Hepatic stellate cell (primary cell): ENCODE measurements around the gene FHIT.

ENCODE experiments used
- DNase-seq: peaks from one replicate; pipeline ENCODE4 v3.0.0; 2011; ENCODE audit warnings: low spot score

Gene FHIT

DNA sequence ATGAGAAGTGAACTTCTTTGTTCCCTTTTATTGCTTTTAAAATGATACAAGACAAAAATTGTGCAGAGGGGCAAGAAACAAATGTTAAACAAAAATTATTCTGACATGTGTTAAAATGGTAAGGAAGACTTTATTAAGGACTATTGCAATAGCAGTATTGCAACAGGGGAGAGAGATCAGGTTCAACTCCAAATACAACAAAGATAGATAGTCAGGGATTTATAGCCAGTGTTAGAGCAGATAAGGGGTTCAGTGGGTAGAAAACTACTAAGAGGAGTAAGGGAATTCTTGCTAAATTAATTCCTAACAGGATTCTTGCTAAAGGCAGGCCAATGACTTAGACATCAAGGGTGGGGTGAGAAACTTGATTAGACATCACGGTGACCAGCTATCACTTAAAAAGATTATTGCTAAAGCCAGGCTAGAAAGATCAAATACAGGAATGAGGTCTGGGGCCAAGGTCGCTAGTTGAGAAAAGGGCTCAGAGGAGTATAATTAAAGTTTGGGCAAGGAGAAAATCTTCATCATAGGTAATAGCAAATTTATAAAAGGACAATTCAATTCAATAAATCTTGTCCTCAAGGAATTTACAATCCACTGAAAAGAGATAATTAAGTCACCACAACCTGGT lies 81.5 kb downstream of the FHIT start:
- no peak for DNase-seq

GRCh38 chr3:61168286-61168685 lies 83.0 kb downstream of the FHIT start:
- no peak for DNase-seq

DNA sequence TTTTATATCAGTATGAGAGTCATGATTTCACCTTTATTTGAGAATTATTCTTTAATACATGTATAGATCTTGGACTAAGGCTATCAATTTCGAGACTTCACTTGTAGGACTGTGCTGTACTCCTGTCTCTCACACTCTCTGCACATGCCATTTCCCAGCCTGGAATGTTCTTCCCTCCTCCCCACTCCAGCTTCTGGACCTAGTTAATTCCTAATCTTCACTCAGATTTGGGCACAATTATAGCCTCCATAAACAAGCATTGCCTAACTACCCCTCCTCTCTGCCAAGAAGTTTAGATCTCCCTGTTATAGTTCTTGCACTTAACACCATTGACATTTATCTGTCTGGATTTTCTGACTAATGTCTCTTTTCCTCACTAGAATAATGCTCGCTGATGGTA lies 88.3 kb downstream of the FHIT start:
- no peak for DNase-seq

DNA sequence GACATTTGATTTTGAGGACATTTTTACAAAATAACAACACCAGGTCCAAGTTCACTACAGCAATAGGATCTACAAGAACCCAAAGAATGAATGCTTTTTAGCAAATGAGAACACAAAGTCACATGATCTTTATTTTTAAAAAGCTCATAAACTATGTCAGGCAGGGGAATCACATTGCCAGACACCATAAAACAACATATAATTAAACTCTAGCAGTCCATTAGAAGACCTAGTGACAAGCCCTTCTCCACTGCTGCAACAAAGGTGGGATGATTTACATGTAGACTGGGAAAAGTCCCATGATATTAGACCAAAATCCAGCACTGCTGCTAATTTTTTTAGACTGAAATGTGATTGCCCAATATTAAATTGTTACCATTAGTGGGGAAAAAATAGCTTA lies 92.6 kb downstream of the FHIT start:
- no peak for DNase-seq

- no peak for DNase-seq
Measured at GRCh38 chr3:61158216-61158615, 93.0 kb downstream of the FHIT start.

- no peak for DNase-seq
Measured at GRCh38 chr3:61157414-61157813, 93.8 kb downstream of the FHIT start.

DNA sequence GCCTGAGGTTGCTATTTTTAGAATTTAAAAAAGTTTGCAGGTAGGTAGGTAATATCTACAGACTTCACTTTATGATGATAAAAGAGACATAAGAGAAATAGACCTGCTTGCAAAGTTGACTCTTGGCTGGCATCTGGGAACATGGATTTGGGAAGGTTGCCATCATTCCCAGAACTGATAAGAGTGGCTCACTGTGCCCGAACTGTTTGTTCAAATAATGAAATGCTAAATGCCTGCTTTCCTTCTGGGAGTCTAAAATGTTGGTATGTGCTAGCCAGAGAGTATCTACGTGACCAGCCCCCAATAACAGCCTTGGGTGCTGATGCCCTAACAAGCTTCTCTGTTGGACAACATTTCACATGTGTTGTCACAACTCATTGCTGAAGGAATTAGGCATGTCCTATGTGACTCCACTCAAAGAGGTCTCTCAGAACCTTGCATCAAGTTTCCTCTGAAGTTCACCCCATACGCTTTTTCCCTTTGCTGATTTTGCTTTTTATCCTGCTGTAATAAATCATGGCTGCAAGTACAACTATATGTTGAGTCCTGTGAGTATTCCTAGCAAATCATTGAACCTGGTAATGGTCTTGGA lies 95.5 kb downstream of the FHIT start:
- no peak for DNase-seq

DNA sequence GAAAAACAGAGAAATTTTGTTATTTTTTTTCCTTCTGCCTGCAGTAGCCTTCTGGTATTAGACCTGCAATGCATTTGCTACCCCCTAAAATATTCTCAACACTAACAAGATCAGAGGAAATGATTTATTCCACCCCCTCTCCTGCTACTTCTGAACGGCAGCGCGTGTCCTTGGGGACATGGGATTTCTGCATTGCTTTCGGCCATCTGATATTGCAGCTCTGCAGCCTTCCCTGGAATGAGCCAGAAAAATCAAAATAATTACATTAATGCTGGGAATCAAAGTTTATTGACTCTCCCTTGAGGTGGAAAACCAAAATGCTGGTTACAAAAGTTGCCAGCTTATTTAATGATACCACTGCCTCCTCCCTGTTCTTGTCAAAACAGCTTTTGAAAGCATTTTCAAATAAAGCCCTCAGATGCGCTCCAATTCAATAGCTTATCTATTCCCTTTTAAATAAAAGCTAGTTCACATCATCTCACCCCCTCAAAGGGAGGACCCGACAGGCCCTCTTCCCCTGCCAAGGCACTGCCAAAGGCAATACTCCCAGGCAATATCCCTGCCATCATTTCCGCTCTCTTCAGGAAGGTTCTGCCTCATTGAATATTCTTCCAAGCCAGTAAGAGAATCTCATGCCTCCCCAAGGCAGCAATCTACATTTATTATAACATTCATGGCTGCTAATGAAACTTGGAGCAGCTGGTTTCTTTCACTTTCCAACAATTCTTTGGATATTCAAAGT lies 96.6 kb downstream of the FHIT start:
- no peak for DNase-seq

GRCh38 chr3:61152071-61152470 lies 99.2 kb downstream of the FHIT start:
- DNase-seq, result no peak

DNA sequence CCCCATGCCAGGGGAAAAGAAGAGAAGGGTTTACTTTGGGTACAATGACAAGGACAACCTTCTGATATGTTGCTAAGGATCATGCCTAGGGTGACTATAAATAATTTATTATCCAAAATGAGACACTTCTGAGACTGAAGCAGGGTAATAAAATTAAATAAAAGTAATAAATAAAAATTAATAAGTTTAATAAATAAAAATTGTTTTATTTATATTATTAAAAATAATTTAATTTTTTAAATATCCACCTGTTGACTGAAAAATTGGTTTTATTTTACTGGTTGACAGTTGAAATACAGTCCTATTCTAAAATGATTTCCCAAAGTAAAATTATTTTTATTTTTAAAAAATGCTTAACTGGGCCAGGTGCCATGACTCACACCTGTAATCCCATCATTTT lies 102.0 kb downstream of the FHIT start:
- no peak for DNase-seq

DNA sequence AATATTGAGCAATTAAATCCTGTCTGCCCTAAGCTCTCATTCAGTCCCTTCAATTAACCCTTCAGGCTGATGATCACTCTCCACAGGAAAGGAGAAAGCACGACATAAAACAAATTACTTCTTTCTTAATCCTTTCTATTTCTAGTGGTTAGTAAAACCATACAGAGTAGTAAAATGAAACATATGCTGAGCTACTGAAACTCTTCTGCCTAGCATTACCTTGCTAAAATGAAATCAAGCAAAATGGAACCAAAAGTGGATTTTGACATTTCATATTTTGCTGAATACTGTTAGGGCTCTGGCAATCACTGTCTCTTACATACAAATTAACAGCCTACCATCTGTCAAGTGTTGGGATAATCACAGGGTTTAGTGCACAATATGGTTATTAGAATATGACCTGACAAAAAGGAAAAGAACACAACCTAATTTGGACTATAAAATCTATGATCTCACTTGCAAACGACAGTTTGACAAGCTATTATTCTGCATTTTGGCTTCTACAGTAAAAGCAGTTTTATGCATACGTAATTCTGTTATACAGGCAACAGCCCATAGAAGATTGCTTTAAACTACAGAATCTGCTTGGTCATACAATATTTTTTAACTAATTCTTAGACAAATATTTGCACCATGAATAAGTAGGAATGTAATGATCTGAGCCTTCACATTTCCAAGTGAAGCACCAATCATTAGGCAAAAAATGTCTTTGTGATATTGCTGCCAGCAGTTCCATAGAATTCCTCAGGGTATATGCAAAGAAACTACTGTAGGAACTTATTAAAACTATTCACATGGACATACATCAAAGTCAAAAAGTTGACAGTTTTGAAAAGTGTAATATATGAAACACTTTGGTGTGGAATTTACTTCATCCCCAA lies 105.0 kb downstream of the FHIT start:
- DNase-seq, result no peak

DNA sequence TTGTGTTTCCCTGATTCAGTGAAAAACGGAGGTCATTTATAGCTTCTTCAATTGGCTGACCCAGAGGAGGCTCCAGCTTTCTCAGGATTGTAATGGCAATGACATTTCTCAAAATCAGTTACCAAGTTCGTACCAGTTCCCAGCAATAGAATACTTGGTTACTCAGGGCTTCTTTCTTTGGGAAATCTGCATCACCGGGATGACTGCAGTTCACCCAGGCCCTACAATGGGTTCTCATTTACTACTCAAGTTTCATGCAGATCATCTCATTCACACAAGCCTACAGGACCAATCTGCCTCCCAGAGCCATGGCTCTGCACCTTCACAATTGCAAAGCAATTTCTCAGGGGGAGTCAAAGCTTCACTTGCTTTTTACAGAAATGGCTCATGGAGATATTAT lies 109.6 kb downstream of the FHIT start:
- no peak for DNase-seq

GRCh38 chr3:61141227-61141626 lies 110.0 kb downstream of the FHIT start:
- DNase-seq, result no peak

DNA sequence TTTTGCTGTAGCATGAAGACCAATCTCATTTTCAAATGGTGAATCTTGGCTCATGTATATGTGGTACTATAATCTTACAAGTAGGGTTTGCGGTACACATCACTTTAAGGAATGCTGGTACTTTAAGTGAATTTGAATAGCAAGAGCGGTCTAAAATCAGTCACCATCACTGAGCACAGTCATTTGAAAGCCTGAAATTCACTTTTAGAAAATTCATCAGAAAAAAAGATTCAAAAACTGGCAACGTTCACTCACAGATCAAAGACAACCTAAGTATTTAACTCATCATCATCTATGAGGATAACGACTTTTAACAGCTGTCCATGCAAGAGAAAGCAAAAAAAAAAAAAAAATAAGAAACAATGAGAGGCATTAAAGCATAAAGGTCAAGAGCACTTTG lies 111.6 kb downstream of the FHIT start:
- DNase-seq, result no peak

DNA sequence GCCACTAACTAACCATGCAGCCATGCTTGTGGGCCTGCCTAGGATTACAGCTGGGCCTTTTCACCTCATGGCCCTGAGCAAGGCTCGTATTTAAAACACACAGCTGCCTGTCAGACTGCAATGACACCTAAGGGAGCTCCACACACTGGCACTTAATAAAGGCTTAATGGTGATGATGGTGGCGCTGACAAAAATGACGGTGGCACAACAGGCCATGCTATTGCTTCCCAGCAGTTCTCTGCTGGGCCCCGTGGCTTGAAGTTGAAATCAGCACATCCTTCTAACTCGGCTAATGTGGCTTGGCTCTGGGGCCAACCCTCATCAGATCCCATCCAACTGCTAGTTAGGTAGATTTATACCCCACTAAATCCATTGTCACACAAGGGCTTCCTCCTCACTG lies 112.9 kb downstream of the FHIT start:
- no peak for DNase-seq

DNA sequence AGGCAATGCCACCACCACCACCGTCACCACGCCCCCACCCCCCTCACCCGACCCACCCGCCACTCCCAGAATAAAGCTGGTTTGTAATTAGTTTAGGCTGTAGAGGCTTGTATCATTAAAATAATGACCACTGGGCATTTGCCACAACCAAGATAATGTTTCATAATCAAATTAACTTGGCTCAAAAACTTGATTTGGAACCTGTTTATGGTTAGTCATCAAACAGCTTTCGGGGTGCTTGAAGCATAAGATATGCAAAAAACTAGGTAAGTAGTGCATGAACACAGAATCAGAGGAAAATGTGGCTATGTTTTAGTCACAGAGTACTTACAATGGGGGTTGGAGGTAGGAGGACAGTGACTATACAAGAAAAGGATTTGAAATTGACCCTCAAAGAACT lies 115.1 kb downstream of the FHIT start:
- no peak for DNase-seq

DNA sequence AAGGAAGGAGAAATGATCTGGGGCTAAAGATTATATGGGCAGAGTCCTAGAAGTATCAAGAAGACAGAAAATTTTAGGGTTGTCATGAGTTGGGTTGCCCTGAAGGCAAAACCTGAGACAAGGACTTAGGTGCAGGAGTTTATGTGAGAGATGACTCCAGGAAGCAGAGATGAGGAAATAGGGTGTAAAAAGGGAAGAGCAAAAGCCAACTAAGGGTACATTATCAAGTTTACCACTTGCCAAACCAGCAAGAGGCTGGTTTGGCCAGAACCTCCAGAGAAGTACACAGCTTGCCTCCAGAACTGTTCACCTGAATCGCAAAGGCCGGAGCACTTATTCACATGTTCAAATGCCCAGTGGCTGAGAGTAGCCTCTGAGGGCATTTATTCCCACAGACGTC lies 116.7 kb downstream of the FHIT start:
- no peak for DNase-seq

DNA sequence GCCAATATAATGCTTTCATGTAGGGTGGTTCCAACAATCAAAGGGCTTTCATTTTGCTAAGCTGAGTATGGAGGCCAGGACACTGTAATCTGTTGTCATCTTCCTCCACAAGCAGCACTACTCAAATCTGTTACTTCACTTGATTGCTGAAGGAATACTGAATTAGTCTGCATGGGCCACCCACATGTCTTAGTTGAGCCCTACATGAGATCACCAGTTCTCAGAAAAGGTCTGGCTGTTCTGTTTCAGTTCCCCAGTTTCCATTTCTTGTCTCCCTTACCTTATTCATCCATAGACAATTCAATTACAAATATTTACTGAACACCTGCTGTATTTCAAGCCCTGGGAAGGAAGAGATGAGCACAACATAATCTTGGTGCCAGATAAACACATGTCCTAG lies 119.2 kb downstream of the FHIT start:
- no peak for DNase-seq

DNA sequence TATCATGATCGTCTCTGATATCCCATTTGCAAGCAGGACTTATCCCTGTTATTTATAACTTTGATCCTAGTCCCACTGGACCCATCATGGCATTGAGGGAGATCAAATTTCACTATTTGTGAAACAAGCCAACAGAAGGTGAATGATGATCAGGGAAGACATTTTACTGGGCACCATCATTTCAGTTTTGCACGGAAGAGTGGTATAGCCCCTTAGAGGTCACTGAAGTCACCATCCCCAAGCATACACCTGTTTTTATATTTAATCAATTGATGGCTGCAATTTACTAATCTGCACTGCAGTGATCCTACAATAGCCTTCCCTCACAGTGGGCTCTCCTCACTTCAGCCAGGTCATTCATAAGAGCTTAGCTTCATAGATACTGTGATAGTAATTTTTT lies 132.4 kb downstream of the FHIT start:
- no peak for DNase-seq

GRCh38 chr3:61117045-61117898 lies 134.0 kb downstream of the FHIT start:
- no peak for DNase-seq

DNA sequence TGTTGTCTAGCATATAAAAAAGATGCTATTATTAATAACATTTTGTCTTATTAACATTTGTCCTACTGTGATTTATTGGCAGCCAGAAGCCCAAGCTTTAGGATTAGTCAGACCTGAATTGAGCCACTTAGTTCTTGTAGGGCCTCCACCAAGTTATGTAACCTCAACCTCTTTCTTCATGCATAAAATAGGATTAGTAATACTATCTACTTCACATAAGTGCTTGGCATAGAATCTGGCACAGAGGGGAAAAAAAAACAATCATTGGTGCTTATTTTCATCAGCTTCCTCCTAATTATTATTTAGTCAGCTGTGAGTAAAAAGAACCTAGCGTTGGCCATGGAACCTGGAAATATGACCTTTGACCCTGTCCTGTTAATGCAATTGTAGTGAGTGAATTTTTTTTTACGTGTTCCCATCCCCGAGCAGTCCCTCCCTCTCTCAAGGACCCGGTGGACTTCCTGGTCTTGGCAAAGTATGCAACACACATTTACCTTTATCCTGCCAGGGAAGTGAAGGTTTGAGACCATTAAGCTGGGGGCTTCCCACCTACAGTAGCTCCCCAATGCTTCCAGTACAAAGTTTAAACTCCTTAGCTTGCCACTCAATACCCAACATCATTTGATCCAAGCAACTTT lies 136.8 kb downstream of the FHIT start:
- DNase-seq, result no peak
